Thoracic aorta (tissue), 2 donors: ENCODE measurements around the gene C1orf159. TPM values are rescaled to one million over a fixed set of nuclear protein-coding genes. Genes with fewer than 3 reads are reported as not detected.
"Not testable (repeated sequence)": the region's sequence is repeated elsewhere in the genome, so short reads cannot be mapped to it uniquely, and the experiment has no call there.

Source experiments
- ATAC-seq: fragments of 150-250 bp; one replicate; pipeline ENCODE4 v1.8.0; 2017; ENCODE audit warnings: low read depth; ENCODE audit not compliant: insufficient number of reproducible peaks, low FRiP score
- DNase-seq: peaks from one replicate; pipeline ENCODE4 v3.0.0-alpha.2; 2020; ENCODE audit warnings: low spot score
- H3K27ac ChIP-seq, 2 donors: fragments of 200-600 bp; sonication (generic); 1 replicate in 1 of 2; 2 replicates in 1 of 2; pipeline ENCODE4 v1.5.1; 2016; ENCODE audit warnings: mild to moderate bottlenecking in 2 of 2, moderate library complexity in 2 of 2
- H3K27me3 ChIP-seq: fragments of 200-600 bp; sonication (generic); replicated peaks from 2 replicates; pipeline ENCODE4 v1.6.0; 2016; ENCODE audit warnings: mild to moderate bottlenecking; ENCODE audit not compliant: insufficient read depth
- H3K36me3 ChIP-seq: fragments of 200-600 bp; sonication (generic); one replicate; pipeline ENCODE4 v1.5.1; 2016
- H3K4me1 ChIP-seq, 2 donors: fragments of 200-600 bp; sonication (generic); 1 replicate in 1 of 2; 2 replicates in 1 of 2; pipeline versions ENCODE4 v1.5.1 to v1.6.0; 2016; ENCODE audit warnings: low read depth in 2 of 2, mild to moderate bottlenecking in 1 of 2; ENCODE audit not compliant: control insufficient read depth in 1 of 2
- H3K4me3 ChIP-seq: fragments of 200-600 bp; sonication (generic); 2 replicates; pipeline ENCODE4 v1.5.1; 2016; ENCODE audit warnings: mild to moderate bottlenecking
- H3K9me3 ChIP-seq: fragments of 200-600 bp; sonication (generic); 2 replicates; pipeline ENCODE4 v1.5.1; 2016
- CTCF ChIP-seq: fragments of 200-600 bp; sonication (generic); IDR thresholded peaks from one replicate; pipeline ENCODE4 v1.5.1; 2019; ENCODE audit warnings: antibody characterized with exemption
- total RNA-seq, 2 donors: library from RNA; depleted of rRNA; stranded (reverse); fragments of >200 nt; gene quantifications; one replicate each; pipeline versions ENCODE4 v1.1.0 to v1.2.3, GENCODE V29; 2016

C1orf159 gene
- total RNA-seq, 2 donors from 2014 or later: 10.8 to 21.2 TPM

DNA sequence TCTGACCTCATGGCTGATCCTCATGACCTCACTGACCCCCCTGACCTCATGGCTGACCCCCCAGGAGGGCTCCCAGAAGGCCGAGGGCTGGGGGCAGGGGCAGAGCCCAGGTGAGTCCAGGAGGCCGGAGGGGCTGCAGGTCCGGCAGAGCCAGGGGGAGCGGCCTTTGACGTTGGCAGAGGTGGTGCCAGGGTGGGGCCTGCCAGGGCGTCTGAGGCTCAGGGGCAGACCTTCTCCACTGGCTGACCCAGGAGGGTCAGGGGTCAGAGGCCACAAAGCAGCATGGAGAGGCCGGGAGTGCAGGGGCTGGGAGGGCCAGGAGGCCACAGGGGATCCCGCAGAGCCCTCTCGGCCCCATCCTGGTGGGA lies 29.6 kb upstream of the C1orf159 start:
- Histone ChIP-seq H3K36me3 (no peaks in the 10 kb centered on the region), H3K4me1 (no peaks in the 10 kb centered on the region), H3K4me3 (no peak overlapping the region), H3K27me3 (no peaks in the 10 kb centered on the region), H3K27ac (no peak overlapping the region), H3K9me3 (no peaks in the 10 kb centered on the region)
- TF ChIP-seq CTCF: no peak
- ATAC-seq: no peak
- DNase-seq: no peak

DNA sequence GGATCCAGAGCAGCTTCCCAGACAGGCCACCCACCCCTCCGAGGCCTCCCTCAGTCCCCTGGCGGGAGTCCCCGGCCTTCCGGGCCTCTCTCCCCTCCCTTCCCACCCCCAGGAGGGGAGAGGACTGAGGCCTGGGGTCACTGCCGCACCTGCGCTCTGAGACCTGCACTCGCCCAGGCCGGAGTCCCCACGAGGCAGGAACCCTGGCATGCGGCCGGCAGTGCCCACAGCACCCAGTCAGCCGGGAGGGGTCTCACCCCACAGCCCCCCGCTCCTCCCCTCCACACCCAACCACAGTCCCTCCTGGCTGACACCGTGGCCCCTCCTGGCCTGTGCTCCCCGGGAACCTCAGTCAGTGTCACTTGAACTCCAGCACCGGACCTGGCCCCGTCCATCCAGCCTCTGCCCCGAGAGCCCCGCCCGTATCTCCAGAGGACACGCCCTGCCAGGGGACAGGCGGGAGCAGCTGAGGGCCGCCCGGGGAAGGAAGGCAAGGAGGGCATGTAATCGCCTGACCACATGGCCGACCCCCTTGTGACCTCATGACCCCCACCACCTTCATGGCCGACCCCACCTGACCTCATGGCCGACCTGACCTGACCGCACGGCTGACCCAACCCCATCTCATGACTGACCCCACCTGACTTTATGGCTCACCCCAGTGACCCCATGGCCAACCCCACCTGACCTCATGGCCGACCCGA lies 29.1 kb upstream of the C1orf159 start:
- Histone ChIP-seq H3K27ac (no peak overlapping the region), H3K27me3 (no peaks in the 10 kb centered on the region), H3K4me1 (no peaks in the 10 kb centered on the region), H3K9me3 (no peaks in the 10 kb centered on the region), H3K36me3 (no peaks in the 10 kb centered on the region), H3K4me3 (no peak overlapping the region)
- ATAC-seq: no peak
- no peak for TF ChIP-seq CTCF
- no peak for DNase-seq

GRCh38 chr1:1144122-1144842 lies 28.4 kb upstream of the C1orf159 start:
- Histone ChIP-seq H3K27ac (no peak overlapping the region), H3K4me3 (no peak overlapping the region)
- ATAC-seq: no peak

GRCh38 chr1:1143636-1144035 lies 27.7 kb upstream of the C1orf159 start:
- DNase-seq (no peak), ATAC-seq (no peak)
- TF ChIP-seq CTCF: no peak
- Histone ChIP-seq H3K4me1 (no peaks in the 10 kb centered on the region), H3K36me3 (no peaks in the 10 kb centered on the region), H3K27ac (no peak overlapping the region), H3K9me3 (no peaks in the 10 kb centered on the region), H3K4me3 (no peak overlapping the region), H3K27me3 (no peaks in the 10 kb centered on the region)

More at GRCh38 chr1:1144122-1144842, 28.4 kb upstream of the C1orf159 start:
- H3K36me3 ChIP-seq: no peaks in the 10 kb centered on the region
- DNase-seq: no peak
- no peak for TF ChIP-seq CTCF
- no peaks in the 10 kb centered on the region for H3K9me3 ChIP-seq
- no peaks in the 10 kb centered on the region for H3K27me3 ChIP-seq
- H3K4me1 ChIP-seq: no peaks in the 10 kb centered on the region

DNA sequence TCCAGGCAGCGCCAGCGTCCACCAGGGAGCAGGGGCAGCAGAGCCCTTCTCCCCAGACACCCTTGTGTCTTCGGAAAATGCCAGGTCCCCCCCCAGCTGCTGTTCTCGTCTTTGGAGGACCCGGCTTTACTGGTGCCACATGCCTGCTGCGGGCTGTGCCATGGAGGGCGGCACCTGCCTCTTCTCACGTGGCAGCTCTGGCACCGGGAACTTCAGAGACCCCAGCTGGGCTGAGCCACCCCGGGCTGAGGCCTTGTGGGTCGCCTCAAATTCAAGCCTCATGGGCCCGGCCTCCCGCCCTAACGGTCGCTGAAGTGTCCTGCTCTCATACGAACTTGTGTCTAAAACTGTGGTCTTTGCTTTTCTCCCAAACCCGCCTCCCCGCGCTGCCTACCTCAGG lies 27.0 kb upstream of the C1orf159 start:
- H3K27ac ChIP-seq: no peak overlapping the region
- H3K9me3 ChIP-seq: no peaks in the 10 kb centered on the region
- ATAC-seq (no peak), DNase-seq (no peak)
- H3K36me3 ChIP-seq: no peaks in the 10 kb centered on the region
- no peak overlapping the region for H3K4me3 ChIP-seq
- H3K27me3 ChIP-seq: no peaks in the 10 kb centered on the region
- TF ChIP-seq CTCF: no peak
- no peaks in the 10 kb centered on the region for H3K4me1 ChIP-seq

- not testable (repeated sequence) for ATAC-seq, H3K9me3 ChIP-seq, DNase-seq, H3K4me1 ChIP-seq, H3K36me3 ChIP-seq, H3K27ac ChIP-seq, H3K4me3 ChIP-seq, H3K27me3 ChIP-seq
These were observed 26.5 kb upstream of the C1orf159 start for GRCh38 chr1:1142352-1142751.
